ENCODE data around the gene FAM83C. TPM values are rescaled to one million over a fixed set of nuclear protein-coding genes. Genes with fewer than 3 reads are reported as not detected.

The FAM83C gene
- total RNA-seq, 1 experiment from 2014 or later, result not detected

- ATAC-seq (no peak), DNase-seq (ENCODE audit: low spot score) (no peak)
- H3K27me3 Mint-ChIP-seq (ENCODE audit: low read depth), result no peaks in the 10 kb centered on the region
- no peaks in the 10 kb centered on the region for H3K36me3 Mint-ChIP-seq
- H3K4me3 Mint-ChIP-seq, result no peak overlapping the region
- H3K4me1 Mint-ChIP-seq, result peaks cover 24% of the 10 kb centered on the region
- H3K27ac Mint-ChIP-seq, result no peak overlapping the region
- H3K9me3 Mint-ChIP-seq, result no peaks in the 10 kb centered on the region
- TF ChIP-seq GTF2I (CRISPR knock-in tag; conservative IDR thresholded peaks at IDR 0.05) (no peak), E2F5 (CRISPR knock-in tag; IDR thresholded peaks at IDR 0.05) (no peak), ZNF219 (CRISPR knock-in tag; IDR thresholded peaks at IDR 0.05; ENCODE audit: borderline replicate concordance) (no peak), AFF4 (CRISPR knock-in tag; IDR thresholded peaks at IDR 0.05; ENCODE audit: borderline replicate concordance) (no peak), MYBL2 (CRISPR knock-in tag; IDR thresholded peaks at IDR 0.05) (no peak)
- TF ChIP-seq, protein P1, sequence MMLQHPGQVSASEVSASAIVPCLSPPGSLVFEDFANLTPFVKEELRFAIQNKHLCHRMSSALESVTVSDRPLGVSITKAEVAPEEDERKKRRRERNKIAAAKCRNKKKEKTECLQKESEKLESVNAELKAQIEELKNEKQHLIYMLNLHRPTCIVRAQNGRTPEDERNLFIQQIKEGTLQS (CRISPR knock-in tag; conservative IDR thresholded peaks at IDR 0.05), result no peak
- ChIA-PET POLR2A (no interaction called here), CTCF (interaction anchor here (1.6 kb wide), 1 partner anchor 98 kb away, joined by 5 read pairs; no protein-coding TSS in a partner anchor)
These were observed 48.9 kb downstream of the FAM83C start for GRCh38 chr20:35243317-35243716.

DNA sequence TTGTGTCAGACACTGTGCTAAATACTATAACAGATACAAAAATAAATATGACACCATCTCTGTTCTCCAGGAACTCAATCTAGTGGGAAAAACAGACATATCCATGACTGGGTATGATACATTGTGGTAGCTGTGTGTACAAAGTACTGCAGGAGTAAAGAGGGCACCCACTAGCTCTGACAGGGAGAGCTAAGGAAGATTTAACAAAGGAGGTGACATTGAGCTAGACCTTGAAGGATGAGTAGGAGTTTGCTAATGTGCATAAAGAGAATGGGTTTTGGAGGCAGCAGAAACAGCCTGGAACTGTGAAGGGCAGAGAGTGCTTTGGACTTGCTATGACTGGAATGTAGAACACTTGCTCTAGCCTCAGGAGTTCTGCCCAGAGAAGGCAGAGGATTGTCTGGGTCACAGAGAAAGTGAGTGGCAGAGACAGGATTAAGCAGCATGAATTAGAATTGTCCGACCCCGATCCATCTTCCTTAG is 51.4 kb downstream of the FAM83C start:
- ChIA-PET CTCF (interaction anchor here (1.0 to 3.0 kb wide), 2 partner anchors 96 to 378 kb away, joined by 3 to 12 read pairs; no protein-coding TSS in a partner anchor), POLR2A (interaction anchor here (0.6 to 1.4 kb wide), 3 partner anchors 14 to 22 kb away, joined by 3 to 4 read pairs (median 3); no protein-coding TSS in a partner anchor)
- Mint-ChIP-seq H3K9me3 (peaks cover 10% of the 10 kb centered on the region), H3K4me3 (no peak overlapping the region), H3K4me1 (peaks cover 15% of the 10 kb centered on the region), H3K27ac (peak overlapping the region; percentile 2; the same call in 1 of the 2 replicates), H3K36me3 (peaks cover 6% of the 10 kb centered on the region; the same call in 1 of the 2 replicates), H3K27me3 (ENCODE audit: low read depth) (peaks cover 4% of the 10 kb centered on the region)
- ATAC-seq (peak; percentile 46), DNase-seq (ENCODE audit: low spot score) (no peak)
- TF ChIP-seq FOXJ3 (CRISPR knock-in tag; IDR thresholded peaks at IDR 0.05; ENCODE audit: borderline replicate concordance) (no peak), ESRRA (CRISPR knock-in tag; IDR thresholded peaks at IDR 0.05; ENCODE audit: borderline replicate concordance) (no peak), JAZF1 (CRISPR knock-in tag; IDR thresholded peaks at IDR 0.05) (no peak), ZNF396 (CRISPR knock-in tag; IDR thresholded peaks at IDR 0.05; ENCODE audit: borderline replicate concordance) (no peak), CBFB (CRISPR knock-in tag; IDR thresholded peaks at IDR 0.05; ENCODE audit: low read depth) (no peak), RORB (CRISPR knock-in tag; IDR thresholded peaks at IDR 0.05) (no peak), FOXK1 (CRISPR knock-in tag; IDR thresholded peaks at IDR 0.05) (no peak), CREB1 (CRISPR knock-in tag; IDR thresholded peaks at IDR 0.05) (no peak), ZNF138 (CRISPR knock-in tag; conservative IDR thresholded peaks at IDR 0.05) (no peak), TCF7 (CRISPR knock-in tag; IDR thresholded peaks at IDR 0.05; ENCODE audit: low read depth) (no peak), ZNF512 (CRISPR knock-in tag; IDR thresholded peaks at IDR 0.05; ENCODE audit: borderline replicate concordance) (no peak), NR1H2 (CRISPR knock-in tag; IDR thresholded peaks at IDR 0.05) (no peak), NR3C1 (CRISPR knock-in tag; conservative IDR thresholded peaks at IDR 0.05; ENCODE audit: low read depth) (no peak)
- TF ChIP-seq, protein P1 (CRISPR knock-in tag; conservative IDR thresholded peaks at IDR 0.05), result no peak
- TF ChIP-seq, protein P2, sequence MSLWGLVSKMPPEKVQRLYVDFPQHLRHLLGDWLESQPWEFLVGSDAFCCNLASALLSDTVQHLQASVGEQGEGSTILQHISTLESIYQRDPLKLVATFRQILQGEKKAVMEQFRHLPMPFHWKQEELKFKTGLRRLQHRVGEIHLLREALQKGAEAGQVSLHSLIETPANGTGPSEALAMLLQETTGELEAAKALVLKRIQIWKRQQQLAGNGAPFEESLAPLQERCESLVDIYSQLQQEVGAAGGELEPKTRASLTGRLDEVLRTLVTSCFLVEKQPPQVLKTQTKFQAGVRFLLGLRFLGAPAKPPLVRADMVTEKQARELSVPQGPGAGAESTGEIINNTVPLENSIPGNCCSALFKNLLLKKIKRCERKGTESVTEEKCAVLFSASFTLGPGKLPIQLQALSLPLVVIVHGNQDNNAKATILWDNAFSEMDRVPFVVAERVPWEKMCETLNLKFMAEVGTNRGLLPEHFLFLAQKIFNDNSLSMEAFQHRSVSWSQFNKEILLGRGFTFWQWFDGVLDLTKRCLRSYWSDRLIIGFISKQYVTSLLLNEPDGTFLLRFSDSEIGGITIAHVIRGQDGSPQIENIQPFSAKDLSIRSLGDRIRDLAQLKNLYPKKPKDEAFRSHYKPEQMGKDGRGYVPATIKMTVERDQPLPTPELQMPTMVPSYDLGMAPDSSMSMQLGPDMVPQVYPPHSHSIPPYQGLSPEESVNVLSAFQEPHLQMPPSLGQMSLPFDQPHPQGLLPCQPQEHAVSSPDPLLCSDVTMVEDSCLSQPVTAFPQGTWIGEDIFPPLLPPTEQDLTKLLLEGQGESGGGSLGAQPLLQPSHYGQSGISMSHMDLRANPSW (CRISPR knock-in tag; conservative IDR thresholded peaks at IDR 0.05; ENCODE audit: low read depth), result no peak
- TF ChIP-seq, protein P3, sequence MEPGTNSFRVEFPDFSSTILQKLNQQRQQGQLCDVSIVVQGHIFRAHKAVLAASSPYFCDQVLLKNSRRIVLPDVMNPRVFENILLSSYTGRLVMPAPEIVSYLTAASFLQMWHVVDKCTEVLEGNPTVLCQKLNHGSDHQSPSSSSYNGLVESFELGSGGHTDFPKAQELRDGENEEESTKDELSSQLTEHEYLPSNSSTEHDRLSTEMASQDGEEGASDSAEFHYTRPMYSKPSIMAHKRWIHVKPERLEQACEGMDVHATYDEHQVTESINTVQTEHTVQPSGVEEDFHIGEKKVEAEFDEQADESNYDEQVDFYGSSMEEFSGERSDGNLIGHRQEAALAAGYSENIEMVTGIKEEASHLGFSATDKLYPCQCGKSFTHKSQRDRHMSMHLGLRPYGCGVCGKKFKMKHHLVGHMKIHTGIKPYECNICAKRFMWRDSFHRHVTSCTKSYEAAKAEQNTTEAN (CRISPR knock-in tag; IDR thresholded peaks at IDR 0.05), result no peak
- TF ChIP-seq, protein P4, sequence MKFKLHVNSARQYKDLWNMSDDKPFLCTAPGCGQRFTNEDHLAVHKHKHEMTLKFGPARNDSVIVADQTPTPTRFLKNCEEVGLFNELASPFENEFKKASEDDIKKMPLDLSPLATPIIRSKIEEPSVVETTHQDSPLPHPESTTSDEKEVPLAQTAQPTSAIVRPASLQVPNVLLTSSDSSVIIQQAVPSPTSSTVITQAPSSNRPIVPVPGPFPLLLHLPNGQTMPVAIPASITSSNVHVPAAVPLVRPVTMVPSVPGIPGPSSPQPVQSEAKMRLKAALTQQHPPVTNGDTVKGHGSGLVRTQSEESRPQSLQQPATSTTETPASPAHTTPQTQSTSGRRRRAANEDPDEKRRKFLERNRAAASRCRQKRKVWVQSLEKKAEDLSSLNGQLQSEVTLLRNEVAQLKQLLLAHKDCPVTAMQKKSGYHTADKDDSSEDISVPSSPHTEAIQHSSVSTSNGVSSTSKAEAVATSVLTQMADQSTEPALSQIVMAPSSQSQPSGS (CRISPR knock-in tag; IDR thresholded peaks at IDR 0.05; ENCODE audit: borderline replicate concordance, low read depth), result no peak
